IMR-90 (cell line): ENCODE results near the gene GOLIM4.

Source experiments
- BHLHE40 ChIP-seq: fragments of 150-350 bp; IDR thresholded peaks from 2 replicates; pipeline ENCODE4 v1.6.1; 2016; ENCODE audit warnings: mild to moderate bottlenecking, low read depth, low read length
- CEBPB ChIP-seq: IDR thresholded peaks from 2 replicates; pipeline ENCODE4 v1.6.1; 2012; ENCODE audit warnings: low read depth, low read length, improper control_type of control experiment
- CHD1 ChIP-seq: IDR thresholded peaks from 2 replicates; pipeline ENCODE4 v1.6.1; 2012; ENCODE audit warnings: low read depth, low read length, improper control_type of control experiment
- FOS ChIP-seq: fragments of 150-350 bp; IDR thresholded peaks from 2 replicates; pipeline ENCODE4 v1.6.1; 2016; ENCODE audit warnings: low read depth, low read length
- MAFK ChIP-seq: IDR thresholded peaks from 2 replicates; pipeline ENCODE4 v1.6.1; 2012; ENCODE audit warnings: low read depth, low read length, improper control_type of control experiment
- MXI1 ChIP-seq: IDR thresholded peaks from 2 replicates; pipeline ENCODE4 v1.6.1; 2012; ENCODE audit warnings: low read depth, mild to moderate bottlenecking, low read length, moderate library complexity, borderline replicate concordance
- NFE2L2 ChIP-seq: fragments of 150-350 bp; IDR thresholded peaks from 2 replicates; pipeline ENCODE4 v1.6.1; 2016; ENCODE audit warnings: low read depth, mild to moderate bottlenecking, low read length
- POLR2A ChIP-seq: IDR thresholded peaks from 2 replicates; pipeline ENCODE4 v1.6.1; 2012; ENCODE audit warnings: mild to moderate bottlenecking, low read depth, low read length
- RAD21 ChIP-seq: IDR thresholded peaks from 2 replicates; pipeline ENCODE4 v1.6.1; 2012; ENCODE audit warnings: low read length, improper control_type of control experiment
- RCOR1 ChIP-seq: IDR thresholded peaks from 2 replicates; pipeline ENCODE4 v1.6.1; 2012; ENCODE audit warnings: mild to moderate bottlenecking, low read length, improper control_type of control experiment; ENCODE audit not compliant: insufficient replicate concordance
- RFX5 ChIP-seq: IDR thresholded peaks from 2 replicates; pipeline ENCODE4 v1.8.0; 2012; ENCODE audit warnings: low read depth, mild to moderate bottlenecking, low read length, moderate library complexity
- SMC3 ChIP-seq: fragments of 150-350 bp; IDR thresholded peaks from 2 replicates; pipeline ENCODE4 v1.6.1; 2016; ENCODE audit warnings: low read depth, mild to moderate bottlenecking, antibody characterized with exemption, low read length, moderate library complexity
- TF ChIP-seq, protein P1 (sequence below): conservative IDR thresholded peaks from 2 replicates; pipeline ENCODE4 v1.5.1; 2012; ENCODE audit warnings: mild to moderate bottlenecking, low read depth, low read length, improper control_type of control experiment
- TF ChIP-seq, protein P2 (sequence below): fragments of 150-350 bp; IDR thresholded peaks from 2 replicates; pipeline ENCODE4 v1.6.1; 2017; ENCODE audit warnings: mild to moderate bottlenecking, antibody characterized with exemption, low read length, low read depth

DNA sequence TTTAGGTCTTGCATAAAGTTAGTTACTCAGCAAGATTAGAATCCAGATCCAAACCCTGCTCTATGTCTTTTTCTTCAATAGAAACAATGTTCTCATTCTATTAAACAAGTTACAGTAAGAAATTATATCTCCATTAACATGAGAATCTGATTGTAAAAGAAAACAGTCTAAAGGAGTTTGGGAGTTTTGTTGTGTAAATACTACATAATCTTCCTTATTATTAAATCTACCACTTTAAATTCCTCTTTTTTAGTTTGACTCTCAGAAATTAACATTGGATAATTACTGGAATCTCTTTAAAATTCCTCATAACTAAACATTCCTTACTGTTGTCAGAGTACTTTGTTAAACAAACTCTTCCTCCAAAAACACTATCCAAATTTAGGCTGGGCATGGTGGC, 1.7 kb upstream of the GOLIM4 start:
- TF ChIP-seq, protein P1, sequence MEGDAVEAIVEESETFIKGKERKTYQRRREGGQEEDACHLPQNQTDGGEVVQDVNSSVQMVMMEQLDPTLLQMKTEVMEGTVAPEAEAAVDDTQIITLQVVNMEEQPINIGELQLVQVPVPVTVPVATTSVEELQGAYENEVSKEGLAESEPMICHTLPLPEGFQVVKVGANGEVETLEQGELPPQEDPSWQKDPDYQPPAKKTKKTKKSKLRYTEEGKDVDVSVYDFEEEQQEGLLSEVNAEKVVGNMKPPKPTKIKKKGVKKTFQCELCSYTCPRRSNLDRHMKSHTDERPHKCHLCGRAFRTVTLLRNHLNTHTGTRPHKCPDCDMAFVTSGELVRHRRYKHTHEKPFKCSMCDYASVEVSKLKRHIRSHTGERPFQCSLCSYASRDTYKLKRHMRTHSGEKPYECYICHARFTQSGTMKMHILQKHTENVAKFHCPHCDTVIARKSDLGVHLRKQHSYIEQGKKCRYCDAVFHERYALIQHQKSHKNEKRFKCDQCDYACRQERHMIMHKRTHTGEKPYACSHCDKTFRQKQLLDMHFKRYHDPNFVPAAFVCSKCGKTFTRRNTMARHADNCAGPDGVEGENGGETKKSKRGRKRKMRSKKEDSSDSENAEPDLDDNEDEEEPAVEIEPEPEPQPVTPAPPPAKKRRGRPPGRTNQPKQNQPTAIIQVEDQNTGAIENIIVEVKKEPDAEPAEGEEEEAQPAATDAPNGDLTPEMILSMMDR, result no peak
- TF ChIP-seq CHD1 (no peak), SMC3 (no peak), RCOR1 (no peak), RFX5 (no peak), RAD21 (no peak), CEBPB (no peak), POLR2A (no peak), FOS (no peak), MXI1 (no peak), BHLHE40 (no peak), NFE2L2 (no peak), MAFK (no peak)
- TF ChIP-seq, protein P2, sequence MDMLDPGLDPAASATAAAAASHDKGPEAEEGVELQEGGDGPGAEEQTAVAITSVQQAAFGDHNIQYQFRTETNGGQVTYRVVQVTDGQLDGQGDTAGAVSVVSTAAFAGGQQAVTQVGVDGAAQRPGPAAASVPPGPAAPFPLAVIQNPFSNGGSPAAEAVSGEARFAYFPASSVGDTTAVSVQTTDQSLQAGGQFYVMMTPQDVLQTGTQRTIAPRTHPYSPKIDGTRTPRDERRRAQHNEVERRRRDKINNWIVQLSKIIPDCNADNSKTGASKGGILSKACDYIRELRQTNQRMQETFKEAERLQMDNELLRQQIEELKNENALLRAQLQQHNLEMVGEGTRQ, result no peak
